ENCODE data around the gene RPL35.

DNA sequence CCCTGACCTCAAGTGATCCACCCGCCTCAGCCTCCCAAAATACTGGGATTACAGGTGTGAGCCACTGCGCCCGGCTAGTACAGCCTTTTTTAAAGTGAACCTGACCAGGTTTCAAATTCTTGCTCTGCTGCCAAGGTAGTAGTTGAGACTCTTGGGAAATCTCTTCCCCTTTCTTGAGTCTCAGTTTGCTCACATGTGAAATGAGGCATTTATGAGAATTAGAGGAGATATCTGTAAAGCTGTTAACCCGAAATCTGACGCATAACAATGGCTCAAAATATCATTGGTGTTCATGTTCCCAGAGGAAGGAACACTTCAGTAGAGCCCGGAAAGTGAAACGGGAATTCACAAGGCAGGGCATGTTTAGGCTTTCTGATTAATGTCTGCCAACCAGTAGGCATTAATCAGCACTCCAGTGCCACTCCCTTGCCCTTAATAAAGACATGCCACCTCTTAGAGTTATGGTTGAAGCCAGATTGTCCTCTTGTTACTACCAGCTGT, 1.7 kb upstream of the RPL35 start:
- TF ChIP-seq, protein P1, sequence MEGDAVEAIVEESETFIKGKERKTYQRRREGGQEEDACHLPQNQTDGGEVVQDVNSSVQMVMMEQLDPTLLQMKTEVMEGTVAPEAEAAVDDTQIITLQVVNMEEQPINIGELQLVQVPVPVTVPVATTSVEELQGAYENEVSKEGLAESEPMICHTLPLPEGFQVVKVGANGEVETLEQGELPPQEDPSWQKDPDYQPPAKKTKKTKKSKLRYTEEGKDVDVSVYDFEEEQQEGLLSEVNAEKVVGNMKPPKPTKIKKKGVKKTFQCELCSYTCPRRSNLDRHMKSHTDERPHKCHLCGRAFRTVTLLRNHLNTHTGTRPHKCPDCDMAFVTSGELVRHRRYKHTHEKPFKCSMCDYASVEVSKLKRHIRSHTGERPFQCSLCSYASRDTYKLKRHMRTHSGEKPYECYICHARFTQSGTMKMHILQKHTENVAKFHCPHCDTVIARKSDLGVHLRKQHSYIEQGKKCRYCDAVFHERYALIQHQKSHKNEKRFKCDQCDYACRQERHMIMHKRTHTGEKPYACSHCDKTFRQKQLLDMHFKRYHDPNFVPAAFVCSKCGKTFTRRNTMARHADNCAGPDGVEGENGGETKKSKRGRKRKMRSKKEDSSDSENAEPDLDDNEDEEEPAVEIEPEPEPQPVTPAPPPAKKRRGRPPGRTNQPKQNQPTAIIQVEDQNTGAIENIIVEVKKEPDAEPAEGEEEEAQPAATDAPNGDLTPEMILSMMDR (IDR thresholded peaks at IDR 0.05), result no peak
- no peak for TF ChIP-seq POLR2A (IDR thresholded peaks at IDR 0.05; ENCODE audit: low read depth)
